OCI-LY7 (cell line): Measurements from ENCODE around the gene CHAMP1. TPM values are rescaled to one million over a fixed set of nuclear protein-coding genes. Genes with fewer than 3 reads are reported as not detected.
A peak's percentile ranks its signal among the peaks of the same experiment; 100 is the strongest.

ENCODE experiments used
- BruUV-seq: library from RNA; stranded (reverse); fragments of 400-500 nt; replicated peaks from 2 replicates; lab custom pipeline; 2021; lab: Mats Ljungman, UMichigan
- CTCF ChIA-PET: fragments of 300-600 bp; sonication (Branson Sonifier 250); formaldehyde crosslinking; loops from one replicate; lab custom pipeline; 2022; ENCODE audit warnings: antibody characterized with exemption; ENCODE audit not compliant: unreplicated experiment; lab: Charles Lee
- POLR2A ChIA-PET: fragments of 300-600 bp; sonication (Branson Sonifier 250); formaldehyde crosslinking; loops from one replicate; lab custom pipeline; 2022; ENCODE audit warnings: antibody characterized with exemption; lab: Charles Lee
- DNase-seq: peaks from one replicate; pipeline ENCODE4 v3.0.0-alpha.2; 2015; ENCODE audit warnings: low spot score
- H2AFZ ChIP-seq: fragments of 200-600 bp; sonication (generic), shearing (Covaris generic); 2 replicates; pipeline ENCODE4 v1.6.1; 2014; ENCODE audit warnings: mild to moderate bottlenecking, antibody characterized with exemption, low read length, moderate library complexity
- H3K27ac ChIP-seq: fragments of 200-600 bp; sonication (generic); 2 replicates; pipeline ENCODE4 v1.5.1; 2014; ENCODE audit warnings: mixed run types, low read depth, mild to moderate bottlenecking, moderate library complexity, low read length, inconsistent platforms; ENCODE audit not compliant: poor library complexity, severe bottlenecking
- H3K36me3 ChIP-seq: fragments of 200-600 bp; sonication (generic); 2 replicates; pipeline ENCODE4 v1.6.1; 2014; ENCODE audit warnings: mild to moderate bottlenecking, antibody characterized with exemption, low read length, moderate library complexity, mixed read lengths; ENCODE audit not compliant: insufficient read depth
- H3K4me1 ChIP-seq: fragments of 200-600 bp; sonication (generic); 2 replicates; pipeline ENCODE4 v1.5.1; 2014; ENCODE audit warnings: mild to moderate bottlenecking, low read length; ENCODE audit not compliant: insufficient read depth, poor library complexity, severe bottlenecking
- H3K4me2 ChIP-seq: fragments of 200-600 bp; sonication (generic); 2 replicates; pipeline ENCODE4 v1.6.1; 2014; ENCODE audit warnings: mild to moderate bottlenecking, low read length
- H3K4me3 ChIP-seq: fragments of 200-600 bp; sonication (generic); 2 replicates; pipeline ENCODE4 v1.5.1; 2014; ENCODE audit warnings: mild to moderate bottlenecking, low read depth, low read length; ENCODE audit not compliant: poor library complexity, severe bottlenecking
- H3K79me2 ChIP-seq: fragments of 200-600 bp; sonication (generic); 2 replicates; pipeline ENCODE4 v1.6.1; 2016; ENCODE audit warnings: low read depth, mild to moderate bottlenecking, low read length, moderate library complexity, mixed read lengths; ENCODE audit not compliant: insufficient read depth
- H3K9me2 ChIP-seq: fragments of 200-600 bp; sonication (generic); 2 replicates; pipeline ENCODE4 v1.6.1; 2016; ENCODE audit warnings: mild to moderate bottlenecking, low read length, mixed read lengths; ENCODE audit not compliant: insufficient read depth
- H3K9me3 ChIP-seq: fragments of 200-600 bp; sonication (generic); 2 replicates; pipeline ENCODE4 v1.6.1; 2014; ENCODE audit warnings: mild to moderate bottlenecking, mixed run types, low read length, mixed read lengths
- H4K20me1 ChIP-seq: fragments of 200-600 bp; sonication (generic); 2 replicates; pipeline ENCODE4 v1.6.1; 2014; ENCODE audit warnings: mild to moderate bottlenecking, antibody characterized with exemption, low read length, moderate library complexity, mixed read lengths; ENCODE audit not compliant: insufficient read depth
- CTCF ChIP-seq: fragments of 200-600 bp; sonication (generic); conservative IDR thresholded peaks from 2 replicates; pipeline ENCODE4 v1.5.1; 2014; ENCODE audit warnings: mild to moderate bottlenecking, antibody characterized with exemption, low read length, moderate library complexity, mixed read lengths
- EZH2phosphoT487 ChIP-seq: fragments of 200-600 bp; sonication (generic); IDR thresholded peaks from 2 replicates; pipeline ENCODE4 v1.6.1; 2018; ENCODE audit warnings: low read depth, borderline replicate concordance, mild to moderate bottlenecking, mixed run types, antibody characterized with exemption, low read length, moderate library complexity, mixed read lengths
- intact Hi-C: fragments of 100-400 bp; cut with micrococcal nuclease; formaldehyde crosslinking; loops from one replicate; pipeline ENCODE4 v1.10.0; 2022; ENCODE audit not compliant: unreplicated experiment
- total RNA-seq, 2 experiments: library from RNA; depleted of rRNA in 1 of 2; stranded (reverse); fragments of >200 nt in 1 of 2; shearing (Covaris generic) in 1 of 2; gene quantifications; 2 replicates each; pipeline ENCODE4 v1.2.3, GENCODE V29; 2014 to 2022

Gene CHAMP1
- total RNA-seq, 2 experiments from 2014 or later: 13.6 to 37.9 TPM

GRCh38 chr13:114315074-114315785, 927 bp downstream of the CHAMP1 start:
- peak overlapping the region; percentile 100 for H3K4me2 ChIP-seq
- H3K4me3 ChIP-seq: peak overlapping the region; percentile 91
- peaks cover 49% of the 10 kb centered on the region for H3K36me3 ChIP-seq
- ChIA-PET POLR2A (interaction anchor here (0.6 to 1.0 kb wide), 3 partner anchors 19 to 27 kb away, joined by 3 to 4 read pairs (median 3); no protein-coding TSS in a partner anchor), CTCF (no interaction called here)
- TF ChIP-seq CTCF (no peak), EZH2phosphoT487 (no peak)
- H3K9me3 ChIP-seq: no peaks in the 10 kb centered on the region
- intact Hi-C loops: no loop called here
- peak; percentile 65 for DNase-seq
- H3K27ac ChIP-seq: peak overlapping the region; percentile 98
- peaks cover 48% of the 10 kb centered on the region for H3K4me1 ChIP-seq
- H4K20me1 ChIP-seq: peaks cover 39% of the 10 kb centered on the region
- no peak overlapping the region for H2AFZ ChIP-seq
- TSS peak; percentile 79 for BruUV-seq
- no peaks in the 10 kb centered on the region for H3K9me2 ChIP-seq
- H3K79me2 ChIP-seq: peaks cover 60% of the 10 kb centered on the region

GRCh38 chr13:114318624-114319023, 4.3 kb downstream of the CHAMP1 start:
- Histone ChIP-seq H3K9me2 (no peaks in the 10 kb centered on the region), H3K4me1 (peaks cover 32% of the 10 kb centered on the region), H2AFZ (no peak overlapping the region), H4K20me1 (peaks cover 40% of the 10 kb centered on the region), H3K4me2 (peak overlapping the region; percentile 64), H3K4me3 (no peak overlapping the region), H3K79me2 (peaks cover 88% of the 10 kb centered on the region), H3K9me3 (no peaks in the 10 kb centered on the region), H3K36me3 (peaks cover 81% of the 10 kb centered on the region), H3K27ac (no peak overlapping the region)
- POLR2A ChIA-PET: interaction anchor here (0.6 to 1.4 kb wide), 6 partner anchors 9 to 110 kb away, joined by 3 to 12 read pairs (median 4); no protein-coding TSS in a partner anchor
- intact Hi-C loops: no loop called here
- TF ChIP-seq CTCF: no peak
- TF ChIP-seq EZH2phosphoT487: no peak
- no peak for DNase-seq
- CTCF ChIA-PET: interaction anchor here (0.5 kb wide), 1 partner anchor 275 kb away, joined by 3 read pairs; no protein-coding TSS in a partner anchor
- no TSS peak for BruUV-seq

- Histone ChIP-seq H3K36me3 (peaks cover 90% of the 10 kb centered on the region), H3K4me2 (peak overlapping the region; percentile 64; the same call in 1 of the 2 replicates), H2AFZ (no peak overlapping the region), H3K79me2 (peaks cover 94% of the 10 kb centered on the region), H3K9me3 (no peaks in the 10 kb centered on the region), H3K9me2 (no peaks in the 10 kb centered on the region), H3K4me1 (peaks cover 32% of the 10 kb centered on the region), H3K27ac (no peak overlapping the region), H4K20me1 (peaks cover 40% of the 10 kb centered on the region), H3K4me3 (no peak overlapping the region)
- POLR2A ChIA-PET: interaction anchor here (1.4 kb wide), 1 partner anchor 8 kb away, joined by 12 read pairs; no protein-coding TSS in a partner anchor
- intact Hi-C loops: no loop called here
- CTCF ChIA-PET: no interaction called here
- no TSS peak for BruUV-seq
- no peak for TF ChIP-seq CTCF
- TF ChIP-seq EZH2phosphoT487: no peak
- no peak for DNase-seq
Measured at GRCh38 chr13:114319441-114319913, 5.2 kb downstream of the CHAMP1 start.
